Measurements from ENCODE around the gene MPV17. TPM values are rescaled to one million over a fixed set of nuclear protein-coding genes. Genes with fewer than 3 reads are reported as not detected.

The MPV17 gene
- total and polyA plus RNA-seq, 8 donors = 24.8 to 71.8 (median 35.1) TPM

DNA sequence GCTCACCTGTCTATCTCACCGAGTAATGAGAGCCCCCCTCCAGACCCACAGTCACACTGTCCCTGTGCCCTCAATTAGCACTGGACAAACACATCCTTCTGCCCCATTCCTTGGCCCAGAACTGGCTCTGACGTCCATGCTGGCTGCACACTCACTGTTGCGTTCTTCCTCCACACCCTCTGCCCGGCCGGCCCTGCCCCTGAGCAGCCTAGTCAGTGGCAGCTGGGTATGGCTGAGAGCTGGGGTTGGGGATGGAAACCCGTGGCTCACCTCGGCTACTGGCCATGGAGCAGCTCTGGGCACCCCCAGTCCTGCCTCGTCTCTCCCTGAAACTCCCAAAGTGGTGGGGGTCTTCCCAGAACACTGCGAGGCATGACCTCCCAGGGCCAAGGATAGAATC, 8.2 kb downstream of the MPV17 start:
- ATAC-seq = no peak
- no peak overlapping the region for H3K4me3 ChIP-seq
- intact Hi-C loops (cut with DNase I) = no loop called here
- peaks cover 6 to 8% (median 6%) of the 10 kb centered on the region in 3 donors for H3K4me1 ChIP-seq
- 87 to 89% methylated on average over 9 of the region's 9 CpGs for WGBS, 2 donors
- no peaks in the 10 kb centered on the region for H3K36me3 ChIP-seq
- DNase-seq = no peak
- H3K27me3 ChIP-seq = no peaks in the 10 kb centered on the region
- H3K9me3 ChIP-seq = no peaks in the 10 kb centered on the region
- FAIRE-seq = no peak
- TF ChIP-seq, protein P1, sequence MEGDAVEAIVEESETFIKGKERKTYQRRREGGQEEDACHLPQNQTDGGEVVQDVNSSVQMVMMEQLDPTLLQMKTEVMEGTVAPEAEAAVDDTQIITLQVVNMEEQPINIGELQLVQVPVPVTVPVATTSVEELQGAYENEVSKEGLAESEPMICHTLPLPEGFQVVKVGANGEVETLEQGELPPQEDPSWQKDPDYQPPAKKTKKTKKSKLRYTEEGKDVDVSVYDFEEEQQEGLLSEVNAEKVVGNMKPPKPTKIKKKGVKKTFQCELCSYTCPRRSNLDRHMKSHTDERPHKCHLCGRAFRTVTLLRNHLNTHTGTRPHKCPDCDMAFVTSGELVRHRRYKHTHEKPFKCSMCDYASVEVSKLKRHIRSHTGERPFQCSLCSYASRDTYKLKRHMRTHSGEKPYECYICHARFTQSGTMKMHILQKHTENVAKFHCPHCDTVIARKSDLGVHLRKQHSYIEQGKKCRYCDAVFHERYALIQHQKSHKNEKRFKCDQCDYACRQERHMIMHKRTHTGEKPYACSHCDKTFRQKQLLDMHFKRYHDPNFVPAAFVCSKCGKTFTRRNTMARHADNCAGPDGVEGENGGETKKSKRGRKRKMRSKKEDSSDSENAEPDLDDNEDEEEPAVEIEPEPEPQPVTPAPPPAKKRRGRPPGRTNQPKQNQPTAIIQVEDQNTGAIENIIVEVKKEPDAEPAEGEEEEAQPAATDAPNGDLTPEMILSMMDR (IDR thresholded peaks at IDR 0.05) = no peak
- no peak overlapping the region for H3K27ac ChIP-seq

DNA sequence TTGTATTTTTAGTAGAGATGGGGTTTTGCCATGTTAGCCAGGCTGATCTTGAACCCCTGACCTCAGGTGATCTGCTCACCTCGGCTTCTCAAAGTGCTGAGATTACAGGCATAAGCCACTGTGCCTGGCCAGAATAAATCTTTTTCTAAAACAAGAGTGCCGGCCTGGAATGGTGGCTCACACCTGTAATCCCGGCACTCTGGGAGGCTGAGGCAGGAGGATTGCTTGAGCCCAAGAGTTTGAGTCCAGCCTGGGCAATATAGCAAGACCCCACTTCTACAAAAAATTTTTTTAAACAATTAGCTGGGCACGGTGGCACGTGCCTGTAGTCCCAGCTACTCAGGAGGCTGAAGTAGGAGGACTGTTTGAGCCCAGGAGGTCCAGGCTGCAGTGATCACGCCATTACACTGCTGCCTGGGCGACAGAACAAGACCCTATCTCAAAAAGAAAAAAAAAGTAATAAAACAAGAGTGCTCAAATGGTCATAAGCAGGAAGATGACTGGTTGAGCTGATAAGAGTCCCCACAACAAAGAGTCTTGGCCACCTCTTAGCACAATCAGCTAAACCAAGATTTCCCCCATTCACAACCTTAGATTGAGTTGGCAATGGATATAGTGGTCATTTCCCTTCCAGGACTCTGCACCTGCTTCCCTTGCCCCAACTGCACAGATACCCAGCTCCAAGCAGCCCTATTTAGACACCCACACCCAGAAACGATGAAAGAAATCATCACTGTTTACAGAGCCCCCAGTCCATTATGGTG, 8.8 kb downstream of the MPV17 start:
- no peak for DNase-seq
- TF ChIP-seq, protein P1 (IDR thresholded peaks at IDR 0.05) = no peak
- FAIRE-seq = no peak

DNA sequence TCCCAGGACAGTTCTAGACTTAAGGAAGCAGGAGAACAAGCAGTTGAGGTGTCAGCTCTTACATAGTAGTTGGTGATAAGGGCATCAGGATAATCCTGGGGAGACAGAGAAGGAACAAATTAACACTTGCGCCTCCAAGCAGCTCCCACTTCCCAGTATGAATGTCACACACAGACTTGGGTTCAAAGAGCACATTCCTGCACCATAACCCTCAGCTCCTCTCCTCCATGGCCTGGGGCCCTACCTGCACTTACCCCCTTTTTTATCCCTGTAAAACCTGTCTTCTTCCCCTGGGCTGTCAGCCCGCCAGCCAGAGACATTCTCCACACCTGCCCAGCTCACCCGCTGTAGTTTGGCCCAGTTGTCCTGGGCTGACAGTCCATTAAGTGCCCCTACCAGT, 10.7 kb downstream of the MPV17 start:
- no peak overlapping the region for H3K4me3 ChIP-seq
- TF ChIP-seq, protein P1 (IDR thresholded peaks at IDR 0.05) = no peak
- H3K27ac ChIP-seq = no peak overlapping the region
- DNase-seq (no peak), ATAC-seq (no peak), FAIRE-seq (no peak)
- intact Hi-C loops (cut with DNase I) = no loop called here
- peaks cover 3 to 4% (median 4%) of the 10 kb centered on the region in 3 donors for H3K4me1 ChIP-seq
- 91 to 97% methylated on average over 3 of the region's 3 CpGs for WGBS, 2 donors
- H3K36me3 ChIP-seq = no peaks in the 10 kb centered on the region
- no peaks in the 10 kb centered on the region for H3K9me3 ChIP-seq
- peaks cover 0 to 12% (median 3%) of the 10 kb centered on the region in 4 donors for H3K27me3 ChIP-seq

More for the DNA sequence above, 8.8 kb downstream of the MPV17 start:
- no peaks in the 10 kb centered on the region for H3K36me3 ChIP-seq
- intact Hi-C loops (cut with DNase I) = no loop called here
- H3K9me3 ChIP-seq = no peaks in the 10 kb centered on the region
- WGBS, 2 donors = 90 to 94% methylated on average over 8 of the region's 8 CpGs
- no peak for ATAC-seq
- peaks cover 6 to 8% (median 6%) of the 10 kb centered on the region in 3 donors for H3K4me1 ChIP-seq
- no peaks in the 10 kb centered on the region for H3K27me3 ChIP-seq
- no peak overlapping the region for H3K27ac ChIP-seq
- H3K4me3 ChIP-seq = no peak overlapping the region

DNA sequence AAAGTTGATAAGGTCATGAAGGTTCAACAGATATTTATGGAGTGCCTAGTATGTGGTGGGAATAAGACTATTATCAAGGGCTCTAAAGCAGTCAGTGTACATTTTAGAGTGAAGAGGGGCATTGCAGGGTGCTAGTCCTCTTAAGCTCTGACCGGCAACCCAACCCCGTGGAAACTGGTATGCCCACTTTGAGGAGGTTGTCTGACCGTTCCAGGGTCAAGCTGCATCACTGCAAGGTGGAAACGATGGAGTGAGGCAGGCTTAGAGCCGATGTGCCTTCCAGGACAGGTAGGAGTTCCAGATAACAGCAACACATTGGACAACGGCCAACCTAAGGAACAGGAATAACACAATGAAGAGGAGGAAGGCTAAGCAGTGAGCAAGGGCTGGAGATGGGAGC, 13.2 kb downstream of the MPV17 start:
- 69 to 70% methylated on average over 6 of the region's 6 CpGs for WGBS, 2 donors
- Histone ChIP-seq H3K27me3 (peaks cover 0 to 12% (median 3%) of the 10 kb centered on the region in 4 donors), H3K4me1 (peaks cover 0 to 11% (median 8%) of the 10 kb centered on the region in 3 donors), H3K27ac (no peak overlapping the region), H3K4me3 (no peak overlapping the region), H3K36me3 (no peaks in the 10 kb centered on the region), H3K9me3 (no peaks in the 10 kb centered on the region)
- DNase-seq (no peak), FAIRE-seq (no peak), ATAC-seq (no peak)
- TF ChIP-seq, protein P1 (IDR thresholded peaks at IDR 0.05) = no peak
- intact Hi-C loops (cut with DNase I) = no loop called here

DNA sequence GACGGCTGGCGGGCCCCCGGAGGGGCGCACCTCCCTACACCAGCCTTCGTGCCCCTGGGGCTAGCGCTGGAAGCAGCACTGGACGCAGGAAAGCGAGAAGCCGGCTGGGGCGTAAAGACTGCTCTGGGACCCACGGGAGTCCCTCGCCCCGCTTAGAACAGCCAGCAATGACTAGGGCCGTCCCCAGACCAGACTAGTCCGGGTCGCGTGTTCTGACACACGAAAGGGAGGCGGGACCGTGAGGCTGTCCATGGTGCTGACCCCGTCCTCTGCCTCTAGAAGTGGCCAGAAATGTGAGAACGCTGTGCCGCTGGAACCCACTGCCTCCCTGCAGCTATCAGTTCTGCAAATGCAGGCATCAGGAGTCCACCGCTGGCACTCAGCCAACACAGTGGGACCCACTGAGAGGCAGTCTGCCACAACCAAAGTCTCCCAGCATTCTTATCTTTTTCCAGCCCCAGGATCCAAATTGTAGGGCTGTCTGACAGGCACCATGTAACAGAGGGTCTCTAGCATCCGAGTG, 14.5 kb downstream of the MPV17 start, which contains the start of gene UCN:
TSS of gene UCN (minus strand) at position 87 of the 523 bp plus-strand sequence. CDS start 550 bp downstream, outside the sequence.
- H3K36me3 ChIP-seq = no peaks in the 10 kb centered on the region
- TF ChIP-seq, protein P1 (IDR thresholded peaks at IDR 0.05) = no peak
- H3K9me3 ChIP-seq = no peaks in the 10 kb centered on the region
- no peak within 1 kb of the TSS for H3K27ac ChIP-seq
- no peak within 1 kb of the TSS for H3K4me3 ChIP-seq
- intact Hi-C loops (cut with DNase I) = no loop called here
- peaks cover 0 to 11% (median 8%) of the 10 kb centered on the region in 3 donors for H3K4me1 ChIP-seq
- 33 to 37% methylated on average over 25 of the region's 25 CpGs for WGBS, 2 donors
- ATAC-seq (peak in 3 of 4 donors; percentile 29 to 74 (median 37)), DNase-seq (peak; percentile 28 to 81 (median 54)), FAIRE-seq (no peak)
- H3K27me3 ChIP-seq = peaks cover 0 to 12% (median 3%) of the 10 kb centered on the region in 4 donors

All from pancreas (tissue), 10 donors.